Measurements from ENCODE around the gene TFAP2B. TPM values are rescaled to one million over a fixed set of nuclear protein-coding genes. Genes with fewer than 3 reads are reported as not detected.

Gene TFAP2B
- total RNA-seq, 1 donor from 2014 or later = 11.6 TPM

- Mint-ChIP-seq H3K9me3 (no peaks in the 10 kb centered on the region), H3K27ac (no peak overlapping the region), H3K27me3 (peaks cover 3% of the 10 kb centered on the region), H3K36me3 (no peaks in the 10 kb centered on the region), H3K4me1 (ENCODE audit: unreplicated experiment) (no peaks in the 10 kb centered on the region), H3K4me3 (no peak overlapping the region)
- TF ChIP-seq, protein P1, sequence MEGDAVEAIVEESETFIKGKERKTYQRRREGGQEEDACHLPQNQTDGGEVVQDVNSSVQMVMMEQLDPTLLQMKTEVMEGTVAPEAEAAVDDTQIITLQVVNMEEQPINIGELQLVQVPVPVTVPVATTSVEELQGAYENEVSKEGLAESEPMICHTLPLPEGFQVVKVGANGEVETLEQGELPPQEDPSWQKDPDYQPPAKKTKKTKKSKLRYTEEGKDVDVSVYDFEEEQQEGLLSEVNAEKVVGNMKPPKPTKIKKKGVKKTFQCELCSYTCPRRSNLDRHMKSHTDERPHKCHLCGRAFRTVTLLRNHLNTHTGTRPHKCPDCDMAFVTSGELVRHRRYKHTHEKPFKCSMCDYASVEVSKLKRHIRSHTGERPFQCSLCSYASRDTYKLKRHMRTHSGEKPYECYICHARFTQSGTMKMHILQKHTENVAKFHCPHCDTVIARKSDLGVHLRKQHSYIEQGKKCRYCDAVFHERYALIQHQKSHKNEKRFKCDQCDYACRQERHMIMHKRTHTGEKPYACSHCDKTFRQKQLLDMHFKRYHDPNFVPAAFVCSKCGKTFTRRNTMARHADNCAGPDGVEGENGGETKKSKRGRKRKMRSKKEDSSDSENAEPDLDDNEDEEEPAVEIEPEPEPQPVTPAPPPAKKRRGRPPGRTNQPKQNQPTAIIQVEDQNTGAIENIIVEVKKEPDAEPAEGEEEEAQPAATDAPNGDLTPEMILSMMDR (conservative IDR thresholded peaks at IDR 0.05) = no peak
- DNase-seq (ENCODE audit: extremely low spot score, unreplicated experiment) = no peak
These were observed 68.4 kb downstream of the TFAP2B start for GRCh38 chr6:50887112-50887511.

DNA sequence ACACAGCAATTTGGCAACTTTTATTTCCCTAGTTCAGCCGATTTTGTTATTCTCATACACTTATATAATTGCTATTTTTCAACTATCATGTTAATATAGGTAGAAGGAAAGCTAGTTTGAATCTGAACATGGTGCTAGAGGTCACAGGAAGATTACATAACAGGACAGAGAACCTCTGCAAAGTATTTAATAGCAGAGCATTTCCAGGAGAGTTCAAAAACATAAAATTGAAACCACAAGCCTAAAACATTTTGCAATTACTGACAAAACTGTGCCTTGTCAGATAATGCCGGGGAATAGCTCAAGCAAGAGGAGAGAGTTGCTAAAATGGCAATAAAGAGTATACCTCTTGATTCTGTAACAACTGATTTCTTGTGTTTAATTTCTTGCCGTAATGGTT, 70.8 kb downstream of the TFAP2B start:
- no peaks in the 10 kb centered on the region for H3K36me3 Mint-ChIP-seq
- no peak overlapping the region for H3K4me3 Mint-ChIP-seq
- H3K4me1 Mint-ChIP-seq (ENCODE audit: unreplicated experiment) = no peaks in the 10 kb centered on the region
- TF ChIP-seq, protein P1 (conservative IDR thresholded peaks at IDR 0.05) = no peak
- no peaks in the 10 kb centered on the region for H3K9me3 Mint-ChIP-seq
- no peak overlapping the region for H3K27ac Mint-ChIP-seq
- H3K27me3 Mint-ChIP-seq = peaks cover 3% of the 10 kb centered on the region
- no peak for DNase-seq (ENCODE audit: extremely low spot score, unreplicated experiment)

GRCh38 chr6:50889935-50890334, 71.3 kb downstream of the TFAP2B start:
- H3K4me1 Mint-ChIP-seq (ENCODE audit: unreplicated experiment) = no peaks in the 10 kb centered on the region
- H3K4me3 Mint-ChIP-seq = no peak overlapping the region
- TF ChIP-seq, protein P1 (conservative IDR thresholded peaks at IDR 0.05) = no peak
- H3K27ac Mint-ChIP-seq = no peak overlapping the region
- peaks cover 3% of the 10 kb centered on the region for H3K27me3 Mint-ChIP-seq
- no peaks in the 10 kb centered on the region for H3K9me3 Mint-ChIP-seq
- DNase-seq (ENCODE audit: extremely low spot score, unreplicated experiment) = no peak
- no peaks in the 10 kb centered on the region for H3K36me3 Mint-ChIP-seq

DNA sequence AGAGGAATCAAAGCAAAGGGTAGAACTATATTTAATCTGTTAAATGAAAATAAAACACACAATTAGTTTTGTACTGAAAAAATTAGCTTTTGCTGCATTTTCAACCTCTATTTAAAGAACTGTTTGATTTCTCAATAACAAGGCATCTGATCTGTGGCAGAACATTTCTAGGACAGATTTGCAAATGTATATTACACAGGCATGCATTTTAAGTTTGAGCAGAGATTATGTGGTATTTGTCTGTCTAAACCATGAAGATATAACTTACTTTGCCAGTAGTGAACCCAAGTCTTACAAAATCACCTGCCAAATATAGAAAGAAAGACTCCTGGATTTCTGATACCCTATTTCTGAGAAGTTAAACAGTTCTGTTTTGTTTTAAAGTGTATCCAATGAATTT, 71.9 kb downstream of the TFAP2B start:
- Mint-ChIP-seq H3K27me3 (peaks cover 3% of the 10 kb centered on the region), H3K27ac (no peak overlapping the region), H3K9me3 (no peaks in the 10 kb centered on the region), H3K4me1 (ENCODE audit: unreplicated experiment) (no peaks in the 10 kb centered on the region), H3K4me3 (no peak overlapping the region), H3K36me3 (peaks cover 3% of the 10 kb centered on the region)
- DNase-seq (ENCODE audit: extremely low spot score, unreplicated experiment) = no peak
- TF ChIP-seq, protein P1 (conservative IDR thresholded peaks at IDR 0.05) = no peak

GRCh38 chr6:50891290-50891689, 72.6 kb downstream of the TFAP2B start:
- Mint-ChIP-seq H3K27me3 (peaks cover 3% of the 10 kb centered on the region), H3K4me3 (no peak overlapping the region), H3K27ac (no peak overlapping the region), H3K36me3 (peaks cover 3% of the 10 kb centered on the region), H3K9me3 (no peaks in the 10 kb centered on the region), H3K4me1 (ENCODE audit: unreplicated experiment) (no peaks in the 10 kb centered on the region)
- TF ChIP-seq, protein P1 (conservative IDR thresholded peaks at IDR 0.05) = no peak
- no peak for DNase-seq (ENCODE audit: extremely low spot score, unreplicated experiment)

Other genes starting within 250 kb of the TFAP2B start
- not detected in 2 replicates for gene TFAP2D, start 105.3 kb upstream of the TFAP2B start, total RNA-seq (ENCODE audit: low replicate concordance)